Pancreas (tissue), 10 donors: ENCODE results near the gene TUBB. TPM values are rescaled to one million over a fixed set of nuclear protein-coding genes. Genes with fewer than 3 reads are reported as not detected.

ENCODE experiments used
- ATAC-seq, 4 donors: fragments of 200-7000 bp; cut with Tn5 transposase; one replicate each; pipeline versions ENCODE4 v1.8.0 to v1.9.1; 2020; ENCODE audit warnings: mild to moderate bottlenecking in 4 of 4, moderate library complexity in 4 of 4
- DNase-seq, 6 donors: peaks; one replicate each; pipeline ENCODE4 v3.0.0-alpha.2; 2020
- FAIRE-seq: peaks from 2 replicates; lab custom pipeline; 2012; peaks lifted over from hg19 to GRCh38; lab: Jason Lieb, UNC
- H3K27ac ChIP-seq, 4 donors: fragments of 200-600 bp; sonication (generic); 1 replicate in 3 of 4; 2 replicates in 1 of 4; pipeline versions ENCODE4 v1.5.0 to v1.8.0; 2020
- H3K27me3 ChIP-seq, 4 donors: fragments of 200-600 bp; one replicate each; pipeline ENCODE4 v1.8.0; 2021
- H3K36me3 ChIP-seq, 3 donors: fragments of 200-600 bp; sonication (generic) in 1 of 3; one replicate each; pipeline versions ENCODE4 v1.5.0 to v1.8.0; 2020 to 2021
- H3K4me1 ChIP-seq, 3 donors: fragments of 200-600 bp; one replicate each; pipeline ENCODE4 v1.8.0; 2021
- H3K4me3 ChIP-seq, 4 donors: fragments of 200-600 bp; sonication (generic) in 2 of 4; one replicate each; pipeline versions ENCODE4 v1.5.0 to v1.8.0; 2020 to 2021
- H3K9me3 ChIP-seq, 4 donors: fragments of 200-600 bp; one replicate each; pipeline ENCODE4 v1.8.0; 2021
- WGBS, 2 donors: extraction: QIAGEN DNeasy Blood & Tissue Kit; methylation state at CpG; one replicate each; pipeline ENCODE4 v1.1.7; 2013; 5-methylcytosine and 5-hydroxymethylcytosine counted together
- intact Hi-C, 3 donors: fragments of 100-400 bp; cut with DNase I; formaldehyde crosslinking; loops; one replicate each; pipeline versions ENCODE4 v1.11.1 to v1.14.2; 2022
- polyA plus RNA-seq, 2 donors: library from polyadenylated mRNA; stranded (reverse); fragments of 200-250 nt; gene quantifications; one replicate each; pipeline ENCODE4 v1.2.3, GENCODE V29; 2013
- total RNA-seq, 6 donors: library from RNA; stranded (reverse); fragmentation: NEBNext Ultra II Directional in 4 of 6; extraction: Animal tissue kit (Norgen Biotek cat#: 25700) in 4 of 6; gene quantifications; one replicate each; pipeline versions ENCODE4 v1.2.1 to v1.2.4, GENCODE V29; 2021 to 2023
- TF ChIP-seq, protein P1 (sequence below), 4 donors: fragments of 200-600 bp; sonication (generic) in 3 of 4; IDR thresholded peaks; one replicate each; pipeline versions ENCODE4 v1.5.0 to v1.8.0; 2021; ENCODE audit warnings: antibody characterized with exemption in 4 of 4
- donor health status: healthy with polysubstance abuse.
- donor health status: DM: no; HTN: no; CAD: no; lungs with moderate emphysema.
- donor health status: DM: no; HTN: no; CAD: no.
- donor health status: control.
- donor health status: control.
- donor health status: Bipolar disorder and iron deficiency.
- donor health status: DM: yes; HTN: yes; CAD: no.
- donor health status: DM: no; HTN: no; CAD: no.
- donor health status: DM: no; HTN: no; CAD: no.
- donor health status: DM: yes; HTN: yes; CAD: no.

The TUBB gene
- total and polyA plus RNA-seq, 8 donors, result 66.1 to 171 (median 106) TPM

GRCh38 chr6:30769853-30770524 lies 49.8 kb downstream of the TUBB start:
- DNase-seq (no peak), FAIRE-seq (no peak), ATAC-seq (peak in 2 of 4 donors; percentile 5 to 62)
- intact Hi-C loops, result no loop called here
- WGBS, 2 donors, result 60 to 70% methylated on average over 5 of the region's 5 CpGs
- Histone ChIP-seq H3K4me3 (no peak overlapping the region), H3K4me1 (peaks cover 0 to 14% (median 0%) of the 10 kb centered on the region in 3 donors), H3K36me3 (no peaks in the 10 kb centered on the region), H3K9me3 (no peaks in the 10 kb centered on the region), H3K27me3 (no peaks in the 10 kb centered on the region), H3K27ac (peak overlapping the region in 2 of 4 donors; percentile 72 to 81)
- TF ChIP-seq, protein P1, sequence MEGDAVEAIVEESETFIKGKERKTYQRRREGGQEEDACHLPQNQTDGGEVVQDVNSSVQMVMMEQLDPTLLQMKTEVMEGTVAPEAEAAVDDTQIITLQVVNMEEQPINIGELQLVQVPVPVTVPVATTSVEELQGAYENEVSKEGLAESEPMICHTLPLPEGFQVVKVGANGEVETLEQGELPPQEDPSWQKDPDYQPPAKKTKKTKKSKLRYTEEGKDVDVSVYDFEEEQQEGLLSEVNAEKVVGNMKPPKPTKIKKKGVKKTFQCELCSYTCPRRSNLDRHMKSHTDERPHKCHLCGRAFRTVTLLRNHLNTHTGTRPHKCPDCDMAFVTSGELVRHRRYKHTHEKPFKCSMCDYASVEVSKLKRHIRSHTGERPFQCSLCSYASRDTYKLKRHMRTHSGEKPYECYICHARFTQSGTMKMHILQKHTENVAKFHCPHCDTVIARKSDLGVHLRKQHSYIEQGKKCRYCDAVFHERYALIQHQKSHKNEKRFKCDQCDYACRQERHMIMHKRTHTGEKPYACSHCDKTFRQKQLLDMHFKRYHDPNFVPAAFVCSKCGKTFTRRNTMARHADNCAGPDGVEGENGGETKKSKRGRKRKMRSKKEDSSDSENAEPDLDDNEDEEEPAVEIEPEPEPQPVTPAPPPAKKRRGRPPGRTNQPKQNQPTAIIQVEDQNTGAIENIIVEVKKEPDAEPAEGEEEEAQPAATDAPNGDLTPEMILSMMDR (IDR thresholded peaks at IDR 0.05), result no peak

DNA sequence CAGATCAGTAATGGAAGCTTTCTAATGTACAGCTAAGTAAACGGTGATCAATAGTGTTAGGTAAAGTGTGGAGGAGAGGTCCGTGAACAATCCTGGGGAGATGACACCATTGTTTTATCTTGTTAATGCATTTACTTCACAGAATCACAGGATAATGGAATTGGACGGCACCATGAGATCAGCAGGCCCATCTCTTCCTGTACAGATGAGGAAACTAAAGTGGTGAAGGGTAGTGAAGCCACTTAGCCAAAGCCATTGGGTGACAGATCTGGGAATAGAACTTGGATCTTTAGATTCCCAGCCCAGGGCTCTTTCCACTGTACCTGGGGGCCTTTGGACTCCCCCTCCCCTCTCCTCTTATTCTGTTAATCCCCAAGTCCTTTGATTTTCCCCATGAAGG lies 50.4 kb downstream of the TUBB start:
- no peak for FAIRE-seq
- H3K27ac ChIP-seq, result peak overlapping the region in 2 of 4 donors; percentile 72 to 81
- no peak for ATAC-seq
- H3K36me3 ChIP-seq, result no peaks in the 10 kb centered on the region
- intact Hi-C loops, result no loop called here
- 79 to 87% methylated on average over 3 of the region's 3 CpGs for WGBS, 2 donors
- H3K27me3 ChIP-seq, result no peaks in the 10 kb centered on the region
- no peak for DNase-seq
- TF ChIP-seq, protein P1 (IDR thresholded peaks at IDR 0.05), result no peak
- peaks cover 0 to 14% (median 0%) of the 10 kb centered on the region in 3 donors for H3K4me1 ChIP-seq
- no peaks in the 10 kb centered on the region for H3K9me3 ChIP-seq
- H3K4me3 ChIP-seq, result no peak overlapping the region

DNA sequence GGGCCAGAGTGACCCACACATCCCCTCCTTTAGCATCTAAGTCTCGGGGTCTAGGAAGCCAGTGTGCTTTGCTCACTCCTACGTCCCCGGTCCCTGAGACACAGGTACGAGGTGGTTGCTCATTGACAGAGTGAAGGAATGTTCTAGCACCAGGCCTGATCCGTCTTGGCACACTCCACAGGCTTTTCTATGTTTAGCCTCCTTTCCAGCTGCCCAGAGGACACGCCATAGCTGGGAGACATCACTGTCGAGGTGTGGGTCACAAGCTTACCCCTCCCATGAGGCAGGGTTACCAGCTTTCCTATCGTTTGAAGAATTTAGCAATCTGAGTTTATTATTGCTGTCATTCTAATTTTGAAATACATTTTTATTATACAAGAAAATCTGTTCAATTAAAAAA lies 54.5 kb downstream of the TUBB start:
- FAIRE-seq (no peak), ATAC-seq (peak in 1 of 4 donors; percentile 17), DNase-seq (no peak)
- no peak overlapping the region for H3K27ac ChIP-seq
- H3K27me3 ChIP-seq, result no peaks in the 10 kb centered on the region
- H3K4me1 ChIP-seq, result peaks cover 11 to 23% (median 15%) of the 10 kb centered on the region in 3 donors
- H3K4me3 ChIP-seq, result no peak overlapping the region
- H3K36me3 ChIP-seq, result no peaks in the 10 kb centered on the region
- 59 to 72% methylated on average over 8 of the region's 8 CpGs for WGBS, 2 donors
- H3K9me3 ChIP-seq, result no peaks in the 10 kb centered on the region
- intact Hi-C loops, result no loop called here
- TF ChIP-seq, protein P1 (IDR thresholded peaks at IDR 0.05), result no peak

Other genes starting within 250 kb of the TUBB start
- 100 to 1,000 TPM in 2 of 6 donors, 10 to 100 TPM in 4; 65.7 to 158 (median 81.1) TPM for gene HLA-E, start 230.8 kb upstream of the TUBB start, total RNA-seq
- gene HLA-E, start 230.8 kb upstream of the TUBB start, polyA plus RNA-seq, result 100 to 1,000 TPM in 1 of 2 donors, 10 to 100 TPM in 1; 85.3 to 131 TPM
- 10 to 100 TPM; 32.3 to 51.0 (median 38.1) TPM for gene GNL1, start 163.9 kb upstream of the TUBB start, total RNA-seq
- 10 to 100 TPM; 47.8 to 86.6 TPM for gene GNL1, start 163.9 kb upstream of the TUBB start, polyA plus RNA-seq
- 1 to 10 TPM; 2.2 to 4.7 (median 3.1) TPM for gene PRR3, start 163.1 kb upstream of the TUBB start, total RNA-seq
- gene PRR3, start 163.1 kb upstream of the TUBB start, polyA plus RNA-seq, result 1 to 10 TPM; 6.5 to 8.7 TPM
- 10 to 100 TPM; 17.4 to 30.7 (median 24.9) TPM for gene ABCF1, start 148.9 kb upstream of the TUBB start, total RNA-seq
- gene ABCF1, start 148.9 kb upstream of the TUBB start, polyA plus RNA-seq, result 10 to 100 TPM; 21.6 to 24.9 TPM
- gene PPP1R10, start 103.1 kb upstream of the TUBB start, total RNA-seq, result 10 to 100 TPM; 34.8 to 57.9 (median 43.0) TPM
- gene PPP1R10, start 103.1 kb upstream of the TUBB start, polyA plus RNA-seq, result 10 to 100 TPM; 25.1 to 34.3 TPM
- 10 to 100 TPM; 24.5 to 39.5 (median 29.1) TPM for gene MRPS18B, start 102.5 kb upstream of the TUBB start, total RNA-seq
- gene MRPS18B, start 102.5 kb upstream of the TUBB start, polyA plus RNA-seq, result 10 to 100 TPM; 22.9 to 41.1 TPM
- 1 to 10 TPM; 2.1 to 6.8 (median 2.9) TPM for gene ATAT1, start 93.5 kb upstream of the TUBB start, total RNA-seq
- 1 to 10 TPM; 6.8 to 9.1 TPM for gene ATAT1, start 93.5 kb upstream of the TUBB start, polyA plus RNA-seq
- 10 to 100 TPM in 3 of 6 donors, 1 to 10 TPM in 3; 7.9 to 12.9 (median 9.9) TPM for gene C6orf136, start 73.2 kb upstream of the TUBB start, total RNA-seq
- 10 to 100 TPM; 33.9 to 57.1 TPM for gene C6orf136, start 73.2 kb upstream of the TUBB start, polyA plus RNA-seq
- gene DHX16, start 47.3 kb upstream of the TUBB start, total RNA-seq, result 10 to 100 TPM; 10.9 to 16.2 (median 13.0) TPM
- gene DHX16, start 47.3 kb upstream of the TUBB start, polyA plus RNA-seq, result 10 to 100 TPM; 41.1 to 44.4 TPM
- gene PPP1R18, start 33.7 kb upstream of the TUBB start, total RNA-seq, result 10 to 100 TPM in 2 of 6 donors, 1 to 10 TPM in 4; 5.3 to 27.2 (median 7.8) TPM
- 10 to 100 TPM; 25.8 to 27.1 TPM for gene PPP1R18, start 33.7 kb upstream of the TUBB start, polyA plus RNA-seq
- 1 to 10 TPM; 3.3 to 7.9 (median 4.6) TPM for gene NRM, start 29.4 kb upstream of the TUBB start, total RNA-seq
- gene NRM, start 29.4 kb upstream of the TUBB start, polyA plus RNA-seq, result 10 to 100 TPM; 18.2 to 23.6 TPM
- 10 to 100 TPM; 12.3 to 18.7 (median 13.5) TPM for gene MDC1, start 3.1 kb upstream of the TUBB start, total RNA-seq
- gene MDC1, start 3.1 kb upstream of the TUBB start, polyA plus RNA-seq, result 10 to 100 TPM; 18.9 to 28.0 TPM
- gene FLOT1, start 22.3 kb downstream of the TUBB start, total RNA-seq, result 10 to 100 TPM; 45.7 to 92.2 (median 51.3) TPM
- 100 to 1,000 TPM; 123 to 151 TPM for gene FLOT1, start 22.3 kb downstream of the TUBB start, polyA plus RNA-seq
- 10 to 100 TPM; 23.0 to 87.5 (median 41.3) TPM for gene IER3, start 24.2 kb downstream of the TUBB start, total RNA-seq
- 100 to 1,000 TPM in 1 of 2 donors, 10 to 100 TPM in 1; 99.4 to 174 TPM for gene IER3, start 24.2 kb downstream of the TUBB start, polyA plus RNA-seq
- 100 to 1,000 TPM in 4 of 6 donors, 10 to 100 TPM in 2; 92.7 to 160 (median 118) TPM for gene DDR1, start 164.2 kb downstream of the TUBB start, total RNA-seq
- 100 to 1,000 TPM; 103 to 149 TPM for gene DDR1, start 164.2 kb downstream of the TUBB start, polyA plus RNA-seq
- 10 to 100 TPM in 5 of 6 donors, 1 to 10 TPM in 1; 9.4 to 23.2 (median 13.0) TPM for gene GTF2H4, start 187.9 kb downstream of the TUBB start, total RNA-seq
- gene GTF2H4, start 187.9 kb downstream of the TUBB start, polyA plus RNA-seq, result 10 to 100 TPM; 34.6 to 45.8 TPM
- gene VARS2, start 193.9 kb downstream of the TUBB start, total RNA-seq, result 10 to 100 TPM; 11.3 to 25.8 (median 17.1) TPM
- 10 to 100 TPM; 40.4 to 40.6 TPM for gene VARS2, start 193.9 kb downstream of the TUBB start, polyA plus RNA-seq
- 1 to 10 TPM in 5 of 6 donors, under 1 TPM in 1; 0.83 to 6.6 (median 2.1) TPM for gene SFTA2, start 211.8 kb downstream of the TUBB start, total RNA-seq
- gene SFTA2, start 211.8 kb downstream of the TUBB start, polyA plus RNA-seq, result 10 to 100 TPM; 14.4 to 22.9 TPM
- gene MUCL3, start 220.6 kb downstream of the TUBB start, total RNA-seq, result 1 to 10 TPM in 1 of 6 donors, under 1 TPM in 1, not detected in 4; 0.09 to 5.6 TPM
- 1 to 10 TPM in 1 of 2 donors, under 1 TPM in 1; 0.04 to 1.2 TPM for gene MUCL3, start 220.6 kb downstream of the TUBB start, polyA plus RNA-seq